ENCODE data around the gene TPX2.
A peak's percentile ranks its signal among the peaks of the same experiment; 100 is the strongest.

TPX2 gene

DNA sequence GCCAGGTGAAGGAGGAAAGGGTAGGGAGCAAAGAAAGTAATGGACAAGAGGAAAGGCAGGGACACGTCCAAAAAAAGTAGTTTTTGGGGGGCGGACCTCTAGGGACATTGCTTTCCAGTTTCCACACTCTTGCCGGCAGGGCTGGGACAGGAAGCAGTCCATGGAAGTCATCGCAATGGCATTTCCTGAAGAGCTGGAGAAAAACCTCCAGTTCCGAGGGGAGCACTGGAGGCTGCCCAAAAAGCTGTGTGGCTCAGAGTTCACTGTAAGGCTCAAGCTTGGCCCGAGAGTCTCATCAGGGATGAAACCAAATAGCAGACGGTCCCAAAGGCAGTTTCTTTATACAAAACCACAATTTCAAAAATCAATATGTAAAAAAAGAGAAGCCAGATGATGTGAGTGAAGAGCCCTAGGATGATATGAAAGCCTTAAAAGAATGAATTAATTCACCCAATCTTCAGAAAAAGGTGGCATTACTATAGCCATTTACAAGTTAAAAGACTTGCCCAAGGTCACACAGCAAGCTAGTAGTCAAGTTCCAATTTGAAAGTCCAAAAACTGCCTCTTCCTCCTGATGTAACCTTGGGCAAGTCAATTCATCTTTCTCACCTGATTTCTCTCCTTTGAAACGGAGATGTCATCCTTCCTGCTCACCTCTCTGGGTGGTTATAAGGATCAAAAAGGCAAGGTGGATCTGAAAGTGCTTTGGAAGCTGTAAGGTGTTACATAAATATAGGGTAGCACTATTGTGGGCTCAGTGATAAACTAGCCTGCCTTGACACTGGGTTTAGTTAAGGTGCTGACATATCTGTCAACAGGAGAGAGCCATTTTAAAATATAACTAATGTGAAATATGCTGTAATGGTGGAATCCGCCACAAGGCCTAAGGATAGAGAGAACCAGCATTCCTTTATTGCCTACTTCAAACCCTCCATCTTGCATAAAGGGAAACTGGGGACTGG, 25.5 kb upstream of the TPX2 start:
- Mint-ChIP-seq H3K27me3 (no peaks in the 10 kb centered on the region), H3K4me1 (ENCODE audit: low read depth) (peaks cover 83% of the 10 kb centered on the region), H3K4me3 (peak overlapping the region; percentile 96), H3K27ac (peak overlapping the region; percentile 99), H3K9me3 (ENCODE audit: low read depth) (no peaks in the 10 kb centered on the region), H3K36me3 (peaks cover 47% of the 10 kb centered on the region)

DNA sequence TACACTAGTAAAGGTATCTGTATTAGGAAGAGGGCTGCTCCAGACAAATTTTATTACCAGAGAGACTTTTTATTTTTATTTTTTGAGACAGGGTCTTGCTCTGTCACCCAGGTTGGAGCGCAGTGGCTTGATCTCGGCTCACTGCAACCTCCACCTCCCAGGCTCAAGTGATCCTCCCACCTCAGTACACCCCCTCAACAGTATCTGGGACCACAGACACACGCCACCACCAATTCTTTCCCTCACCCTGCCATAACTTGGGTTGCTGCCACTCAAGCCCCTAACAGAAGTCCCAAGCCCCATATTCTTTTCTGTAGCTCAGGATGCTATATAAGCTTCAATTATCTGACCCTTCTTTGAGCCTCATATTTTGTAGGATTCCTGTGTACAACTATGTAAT, 23.3 kb upstream of the TPX2 start:
- Mint-ChIP-seq H3K27ac (peak overlapping the region; percentile 99), H3K27me3 (no peaks in the 10 kb centered on the region), H3K4me1 (ENCODE audit: low read depth) (peaks cover 77% of the 10 kb centered on the region), H3K4me3 (peak overlapping the region; percentile 96), H3K9me3 (ENCODE audit: low read depth) (no peaks in the 10 kb centered on the region), H3K36me3 (peaks cover 59% of the 10 kb centered on the region)

DNA sequence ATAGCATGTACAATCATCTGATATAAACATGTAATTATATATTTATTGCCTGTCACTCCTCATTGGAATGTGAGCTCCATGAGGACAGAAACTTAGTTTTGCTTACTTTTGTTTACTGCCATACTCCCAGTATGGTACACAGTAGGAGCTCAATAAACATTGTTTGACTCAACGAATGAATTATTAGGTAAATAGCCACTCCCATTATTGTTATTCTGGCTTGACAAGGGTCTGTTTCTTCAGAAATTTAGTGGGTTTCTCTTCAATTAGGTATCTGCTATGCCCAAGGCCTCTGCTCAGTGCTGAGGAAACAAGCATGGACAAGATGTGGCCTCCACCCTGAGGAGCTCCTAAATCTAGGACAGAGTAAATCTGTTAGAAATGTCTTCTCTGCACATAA, 22.7 kb upstream of the TPX2 start:
- peaks cover 71% of the 10 kb centered on the region for H3K4me1 Mint-ChIP-seq (ENCODE audit: low read depth)

DNA sequence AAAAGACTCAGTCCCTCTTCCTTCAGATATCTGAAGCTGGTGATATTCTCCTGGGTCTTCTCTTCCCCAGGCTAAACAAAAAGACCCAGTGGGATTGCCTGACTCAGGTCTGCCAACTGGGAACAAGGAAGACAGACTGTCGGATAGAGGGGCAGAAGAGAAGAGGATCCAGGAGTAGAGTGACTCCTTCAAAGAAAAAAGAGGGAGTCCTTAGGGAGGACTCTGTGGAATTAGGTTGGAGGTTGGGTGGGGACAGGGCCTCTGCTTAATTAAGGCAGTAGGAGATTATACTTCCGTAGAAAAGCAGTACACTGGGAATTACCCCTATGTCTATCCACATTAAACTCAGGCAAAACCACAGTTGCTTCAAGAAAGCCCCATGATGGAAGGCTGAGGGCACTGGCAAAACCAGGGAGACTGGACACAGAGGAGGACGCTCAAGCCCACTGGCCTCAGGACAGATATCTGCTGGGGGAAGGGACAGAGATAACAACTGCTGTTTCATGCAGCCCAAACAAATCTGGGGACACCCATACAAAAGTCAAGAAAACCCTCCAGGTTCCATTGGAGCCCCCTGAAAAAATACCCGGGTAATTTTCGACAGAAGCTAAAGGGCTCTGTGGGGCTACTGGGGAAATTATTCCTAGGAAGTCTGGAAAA, 22.1 kb upstream of the TPX2 start:
- Mint-ChIP-seq H3K27ac (peak overlapping the region; percentile 99), H3K9me3 (ENCODE audit: low read depth) (no peaks in the 10 kb centered on the region), H3K27me3 (no peaks in the 10 kb centered on the region), H3K36me3 (peaks cover 62% of the 10 kb centered on the region), H3K4me3 (peak overlapping the region; percentile 96), H3K4me1 (ENCODE audit: low read depth) (peaks cover 65% of the 10 kb centered on the region)

More for the DNA sequence above, 22.7 kb upstream of the TPX2 start:
- Mint-ChIP-seq H3K9me3 (ENCODE audit: low read depth) (no peaks in the 10 kb centered on the region), H3K27ac (peak overlapping the region; percentile 99), H3K36me3 (peaks cover 58% of the 10 kb centered on the region), H3K27me3 (no peaks in the 10 kb centered on the region), H3K4me3 (peak overlapping the region; percentile 96)

DNA sequence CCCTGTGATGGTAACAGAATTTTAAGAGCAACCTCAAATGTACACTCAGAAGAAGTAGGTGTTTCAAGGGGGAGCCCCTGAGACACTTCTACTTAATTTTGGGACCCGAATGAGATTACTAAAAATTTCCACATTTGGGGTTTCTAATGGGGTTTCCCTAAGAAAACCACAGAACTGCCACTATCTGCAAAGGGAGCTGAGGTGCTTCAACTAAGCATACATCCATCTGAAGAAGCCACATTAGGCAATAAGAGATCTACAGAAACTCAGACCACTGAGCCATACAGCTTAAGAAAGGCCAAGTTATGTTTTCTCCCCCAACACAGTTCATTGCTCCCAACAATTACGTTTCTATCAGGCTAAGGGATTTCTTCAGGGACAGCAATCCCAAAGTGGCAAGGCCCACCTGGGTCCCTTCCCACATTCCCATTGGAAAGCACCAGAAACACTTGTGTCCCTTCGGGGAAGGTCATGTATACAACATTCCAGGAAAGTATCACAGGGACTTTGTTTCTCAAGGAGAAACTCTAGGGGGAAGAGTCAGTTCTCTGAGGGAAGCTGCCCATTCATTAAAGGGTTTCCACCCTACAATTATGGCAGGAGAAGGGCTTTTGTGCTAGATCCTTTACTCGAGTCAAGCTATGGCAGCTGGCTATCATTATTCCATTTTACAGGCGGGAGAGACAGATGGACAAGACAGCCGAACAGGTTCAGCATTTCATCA, 21.4 kb upstream of the TPX2 start:
- Mint-ChIP-seq H3K4me3 (peak overlapping the region; percentile 96), H3K4me1 (ENCODE audit: low read depth) (peaks cover 59% of the 10 kb centered on the region), H3K27me3 (no peaks in the 10 kb centered on the region), H3K36me3 (peaks cover 63% of the 10 kb centered on the region), H3K9me3 (ENCODE audit: low read depth) (no peaks in the 10 kb centered on the region), H3K27ac (peak overlapping the region; percentile 99)

DNA sequence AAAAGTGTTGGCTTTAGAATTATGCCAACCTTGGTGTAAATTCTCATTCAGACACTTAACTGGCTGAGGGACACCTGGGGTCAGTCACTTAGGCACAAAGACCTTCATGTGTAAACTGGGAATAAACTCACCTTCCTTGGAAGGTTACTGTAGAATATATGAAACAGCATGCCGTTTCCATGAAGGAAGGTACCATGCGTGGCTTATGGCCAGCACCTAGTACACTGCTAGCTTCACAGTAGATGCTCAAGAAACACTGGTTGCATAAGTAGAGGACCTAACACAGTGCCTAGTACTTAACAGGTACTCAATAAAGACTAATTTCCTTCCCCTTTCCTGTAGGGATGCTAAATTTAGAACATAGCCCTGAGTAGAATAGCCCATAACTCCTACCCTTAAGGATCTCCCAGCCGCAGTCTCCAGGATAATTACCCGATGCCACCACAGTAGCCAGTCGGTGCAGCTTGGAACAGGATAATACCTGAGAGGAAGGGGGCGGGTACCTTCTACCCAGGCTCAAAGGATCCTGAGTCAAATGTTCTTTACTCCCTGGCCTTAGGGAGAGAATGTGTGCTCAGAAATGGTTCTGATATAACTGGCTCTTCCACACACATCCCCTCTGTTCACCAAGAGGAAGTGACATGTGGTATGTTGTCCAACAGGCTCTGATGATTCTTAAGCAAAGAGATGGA, 20.0 kb upstream of the TPX2 start:
- peak overlapping the region; percentile 96 for H3K4me3 Mint-ChIP-seq
- H3K27ac Mint-ChIP-seq: peak overlapping the region; percentile 95
- no peaks in the 10 kb centered on the region for H3K9me3 Mint-ChIP-seq (ENCODE audit: low read depth)
- H3K27me3 Mint-ChIP-seq: no peaks in the 10 kb centered on the region
- H3K4me1 Mint-ChIP-seq (ENCODE audit: low read depth): peaks cover 48% of the 10 kb centered on the region
- H3K36me3 Mint-ChIP-seq: peaks cover 53% of the 10 kb centered on the region

DNA sequence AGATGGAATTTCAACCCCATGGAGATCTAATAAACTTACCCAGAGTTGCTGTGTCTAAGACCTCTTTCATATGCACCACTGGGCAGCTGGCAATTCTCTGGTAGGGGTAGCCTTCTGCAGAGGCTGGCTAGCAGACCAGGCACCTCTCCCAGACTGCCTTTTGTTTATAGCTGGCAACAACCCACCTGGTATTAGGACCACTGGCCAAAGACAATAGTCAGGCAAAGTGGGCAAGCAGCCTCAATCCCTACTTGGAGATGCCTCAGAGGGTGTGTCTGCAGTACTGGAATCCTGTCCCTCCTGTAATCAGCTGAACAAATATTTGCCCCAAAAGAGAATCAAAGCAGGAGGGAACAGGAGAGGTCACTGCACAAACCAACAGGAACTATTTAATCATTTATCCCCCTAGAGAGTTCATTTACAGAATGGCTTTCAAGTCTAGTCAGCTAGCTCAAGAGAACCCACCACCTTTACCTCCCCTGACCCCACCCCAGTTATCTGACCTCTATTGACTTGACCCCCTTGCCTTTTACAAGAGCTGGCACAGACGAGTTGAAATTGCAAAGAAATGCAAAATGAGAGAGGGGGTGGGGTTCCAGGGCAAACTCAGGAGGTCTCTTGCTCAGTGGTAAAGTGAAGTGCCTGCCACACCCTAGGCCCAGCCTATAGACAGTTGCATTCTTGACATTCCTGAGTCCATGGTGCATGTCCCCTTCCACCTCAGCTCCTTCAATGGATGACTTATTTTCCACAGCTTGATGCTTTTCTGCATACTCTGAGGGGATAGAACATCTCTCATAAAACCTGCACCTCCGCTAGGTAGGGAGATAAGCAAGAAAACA, 19.2 kb upstream of the TPX2 start:
- Mint-ChIP-seq H3K9me3 (ENCODE audit: low read depth) (no peaks in the 10 kb centered on the region), H3K27ac (peak overlapping the region; percentile 95), H3K36me3 (peaks cover 48% of the 10 kb centered on the region), H3K4me1 (ENCODE audit: low read depth) (peaks cover 42% of the 10 kb centered on the region), H3K27me3 (no peaks in the 10 kb centered on the region), H3K4me3 (peak overlapping the region; percentile 96)

DNA sequence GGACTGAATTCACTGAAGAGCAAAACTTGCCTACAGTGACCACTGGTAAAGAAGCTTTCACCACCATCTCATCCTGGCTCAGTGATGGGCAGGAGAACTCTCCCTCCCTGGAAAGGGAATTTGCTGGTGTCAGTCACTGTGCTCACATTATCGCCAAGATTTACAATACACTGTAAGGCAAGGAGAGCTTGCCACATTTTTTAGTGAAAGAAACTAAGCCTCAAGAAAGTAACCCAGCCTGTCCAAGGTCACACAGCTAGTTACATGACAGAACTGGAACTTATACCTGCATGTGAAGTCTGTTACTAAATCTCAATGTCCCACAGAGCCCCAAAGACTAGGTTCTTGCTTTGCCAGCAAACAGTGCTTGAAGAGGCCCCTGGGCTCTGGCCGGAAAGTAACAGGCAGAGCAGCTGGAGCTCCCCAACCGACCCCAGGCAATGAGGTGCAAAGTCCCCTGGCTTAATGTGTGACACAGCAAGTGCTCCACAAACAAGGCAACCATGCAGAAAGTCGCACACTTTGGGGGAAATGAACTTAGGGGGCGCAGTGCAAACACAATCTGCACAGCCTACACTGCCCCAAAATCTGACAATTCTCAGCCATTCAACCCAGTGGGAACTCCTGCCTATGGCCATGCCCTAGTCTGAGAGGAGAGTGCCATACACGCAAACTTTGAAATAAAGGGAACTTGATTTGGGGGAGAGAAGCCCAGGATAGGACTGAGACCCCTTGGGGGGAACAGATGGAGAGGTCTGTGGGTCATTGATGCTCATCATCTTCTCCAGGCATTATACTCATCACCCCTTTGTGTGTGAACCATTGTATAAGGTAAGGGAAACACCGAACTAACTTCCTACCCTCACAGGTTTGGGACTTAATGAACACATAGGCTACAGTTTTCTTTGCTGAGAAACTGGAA, 18.3 kb upstream of the TPX2 start:
- no peaks in the 10 kb centered on the region for H3K9me3 Mint-ChIP-seq (ENCODE audit: low read depth)
- H3K4me3 Mint-ChIP-seq: peak overlapping the region; percentile 96
- H3K27ac Mint-ChIP-seq: peak overlapping the region; percentile 95
- H3K36me3 Mint-ChIP-seq: peaks cover 42% of the 10 kb centered on the region
- no peaks in the 10 kb centered on the region for H3K27me3 Mint-ChIP-seq
- peaks cover 35% of the 10 kb centered on the region for H3K4me1 Mint-ChIP-seq (ENCODE audit: low read depth)

DNA sequence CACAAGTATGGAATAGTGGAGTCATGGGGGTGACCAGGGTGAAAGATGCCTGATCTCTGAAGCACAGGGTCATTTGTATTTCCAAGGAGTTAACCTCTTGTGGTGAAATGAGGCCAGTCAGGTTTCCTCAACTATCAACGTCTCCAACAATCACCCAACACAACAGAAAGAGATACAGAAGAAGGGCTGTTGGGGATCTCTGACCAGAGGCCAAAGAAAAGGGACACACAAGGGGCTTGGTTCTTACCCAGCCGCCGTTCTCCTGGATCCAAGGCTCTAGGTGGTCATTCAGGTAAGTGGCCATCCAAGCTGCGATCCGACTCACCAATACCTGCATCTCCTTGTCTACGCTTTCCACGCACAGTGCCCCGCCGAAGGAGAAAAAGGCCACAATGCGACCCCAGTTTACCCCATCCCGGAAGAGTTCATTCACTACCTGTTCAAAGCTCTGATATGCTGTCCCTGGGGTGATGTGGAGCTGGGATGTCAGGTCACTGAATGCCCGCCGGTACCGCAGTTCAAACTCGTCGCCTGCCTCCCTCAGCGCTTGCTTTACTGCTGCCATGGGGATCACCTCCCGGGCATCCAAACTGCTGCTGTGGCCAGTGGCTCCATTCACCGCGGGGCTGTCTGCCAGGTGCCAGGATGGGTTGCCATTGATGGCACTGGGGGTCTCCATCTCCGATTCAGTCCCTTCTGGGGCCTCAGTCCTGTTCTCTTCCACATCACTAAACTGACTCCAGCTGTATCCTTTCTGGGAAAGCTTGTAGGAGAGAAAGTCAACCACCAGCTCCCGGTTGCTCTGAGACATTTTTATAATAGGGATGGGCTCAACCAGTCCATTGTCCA, 17.5 kb upstream of the TPX2 start:
- Mint-ChIP-seq H3K36me3 (peaks cover 39% of the 10 kb centered on the region), H3K4me3 (peak overlapping the region; percentile 96), H3K27me3 (no peaks in the 10 kb centered on the region), H3K9me3 (ENCODE audit: low read depth) (no peaks in the 10 kb centered on the region), H3K4me1 (ENCODE audit: low read depth) (peaks cover 26% of the 10 kb centered on the region), H3K27ac (peak overlapping the region; percentile 95)

DNA sequence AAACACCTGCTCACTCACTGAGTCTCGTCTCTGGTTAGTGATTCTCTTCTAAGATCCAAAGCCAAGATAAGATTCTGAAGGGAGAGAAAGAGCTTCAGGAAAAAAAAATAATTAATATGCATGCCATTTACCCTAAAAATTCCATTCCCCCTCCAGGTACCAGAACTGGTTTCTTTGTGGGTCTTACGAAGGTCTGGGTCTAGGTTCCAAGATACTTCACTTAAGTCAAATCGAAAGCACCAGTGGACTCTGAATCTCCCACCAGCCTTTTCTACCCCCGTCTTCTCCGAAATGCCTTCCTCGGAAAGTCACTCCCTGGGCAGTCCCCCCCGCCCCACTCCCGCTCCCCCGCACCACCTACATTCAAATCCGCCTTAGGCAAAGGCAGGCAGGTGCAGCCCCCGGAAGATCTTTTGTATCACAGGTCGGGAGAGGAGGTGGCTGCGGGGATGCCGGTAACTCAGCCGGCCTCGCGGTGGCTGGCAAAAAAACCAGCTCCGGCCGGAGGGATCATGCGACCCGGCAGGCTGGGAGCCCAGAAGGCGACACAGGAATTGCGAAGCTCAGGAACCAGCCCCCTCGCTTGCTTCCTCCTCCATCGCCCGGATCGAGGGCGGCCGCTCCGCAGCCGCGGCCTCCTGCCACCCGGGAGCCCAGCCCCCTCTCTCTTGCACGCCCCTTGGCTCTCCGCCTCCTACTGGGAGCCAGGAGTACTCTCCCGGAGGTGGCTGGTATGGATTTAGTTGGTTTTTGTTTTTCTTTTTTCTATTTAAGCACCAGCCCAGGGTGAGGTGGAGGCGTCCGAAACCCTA, 16.6 kb upstream of the TPX2 start, which contains the start of gene BCL2L1:
BCL2L1 (minus strand) TSS at position 612 of the 812 bp plus-strand sequence. CDS start 650 bp downstream, outside the sequence.
- Mint-ChIP-seq H3K4me1 (ENCODE audit: low read depth) (peaks cover 19% of the 10 kb centered on the region), H3K9me3 (ENCODE audit: low read depth) (no peaks in the 10 kb centered on the region), H3K36me3 (peaks cover 35% of the 10 kb centered on the region), H3K27me3 (no peaks in the 10 kb centered on the region), H3K4me3 (peak within 1 kb of the TSS; percentile 96), H3K27ac (peak within 1 kb of the TSS; percentile 95)

DNA sequence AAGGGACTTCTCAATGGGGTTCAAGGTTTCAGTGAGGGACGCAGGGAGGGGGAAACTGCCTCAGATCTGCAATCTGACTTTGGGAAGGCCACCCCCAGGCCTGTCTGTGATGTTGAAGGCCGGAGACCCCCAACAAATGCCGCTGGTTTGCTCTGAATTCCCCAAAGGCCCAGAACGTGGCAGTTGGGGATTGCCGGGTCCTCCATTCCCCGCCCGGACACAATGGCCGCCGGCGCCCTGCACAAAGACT, 16.1 kb upstream of the TPX2 start:
- Mint-ChIP-seq H3K36me3 (peaks cover 29% of the 10 kb centered on the region), H3K9me3 (ENCODE audit: low read depth) (no peaks in the 10 kb centered on the region), H3K4me3 (peak overlapping the region; percentile 96), H3K27ac (peak overlapping the region; percentile 95), H3K4me1 (ENCODE audit: low read depth) (peaks cover 13% of the 10 kb centered on the region), H3K27me3 (no peaks in the 10 kb centered on the region)
